NCI-H187 (cell line): Measurements from ENCODE around the gene GNL1.

Source experiments
- DNase-seq, 2 experiments: peaks; one replicate each; lab custom pipeline; 2025; lab: John Stamatoyannopoulos, UW

GNL1 gene

DNA sequence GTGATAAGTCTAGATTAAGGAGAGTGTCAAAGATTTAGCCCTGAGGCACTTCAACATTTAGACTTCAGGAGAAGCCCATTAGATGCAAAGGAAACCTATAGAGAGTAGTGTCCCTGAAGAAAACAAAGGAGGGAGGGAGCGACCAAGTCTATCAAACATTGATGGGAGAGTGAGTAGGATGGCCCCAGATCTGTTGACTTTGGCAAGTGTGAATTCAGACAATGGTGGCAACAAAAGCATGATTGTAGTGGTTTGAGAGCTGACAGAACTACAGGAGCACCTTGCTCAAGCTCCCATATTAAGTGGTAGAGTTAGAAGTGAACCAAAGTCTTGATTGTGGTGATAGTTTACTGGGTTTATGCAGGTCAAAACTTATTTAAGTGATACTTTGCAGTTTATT, 14.0 kb upstream of the GNL1 start:
- no peak for DNase-seq

- no peak for DNase-seq
These were observed 12.0 kb upstream of the GNL1 start for GRCh38 chr6:30568245-30568644.

- DNase-seq, result no peak
These were observed 9.5 kb upstream of the GNL1 start for GRCh38 chr6:30565772-30566171.

- DNase-seq, result no peak
These were observed 7.8 kb upstream of the GNL1 start for GRCh38 chr6:30564114-30564513.

DNA sequence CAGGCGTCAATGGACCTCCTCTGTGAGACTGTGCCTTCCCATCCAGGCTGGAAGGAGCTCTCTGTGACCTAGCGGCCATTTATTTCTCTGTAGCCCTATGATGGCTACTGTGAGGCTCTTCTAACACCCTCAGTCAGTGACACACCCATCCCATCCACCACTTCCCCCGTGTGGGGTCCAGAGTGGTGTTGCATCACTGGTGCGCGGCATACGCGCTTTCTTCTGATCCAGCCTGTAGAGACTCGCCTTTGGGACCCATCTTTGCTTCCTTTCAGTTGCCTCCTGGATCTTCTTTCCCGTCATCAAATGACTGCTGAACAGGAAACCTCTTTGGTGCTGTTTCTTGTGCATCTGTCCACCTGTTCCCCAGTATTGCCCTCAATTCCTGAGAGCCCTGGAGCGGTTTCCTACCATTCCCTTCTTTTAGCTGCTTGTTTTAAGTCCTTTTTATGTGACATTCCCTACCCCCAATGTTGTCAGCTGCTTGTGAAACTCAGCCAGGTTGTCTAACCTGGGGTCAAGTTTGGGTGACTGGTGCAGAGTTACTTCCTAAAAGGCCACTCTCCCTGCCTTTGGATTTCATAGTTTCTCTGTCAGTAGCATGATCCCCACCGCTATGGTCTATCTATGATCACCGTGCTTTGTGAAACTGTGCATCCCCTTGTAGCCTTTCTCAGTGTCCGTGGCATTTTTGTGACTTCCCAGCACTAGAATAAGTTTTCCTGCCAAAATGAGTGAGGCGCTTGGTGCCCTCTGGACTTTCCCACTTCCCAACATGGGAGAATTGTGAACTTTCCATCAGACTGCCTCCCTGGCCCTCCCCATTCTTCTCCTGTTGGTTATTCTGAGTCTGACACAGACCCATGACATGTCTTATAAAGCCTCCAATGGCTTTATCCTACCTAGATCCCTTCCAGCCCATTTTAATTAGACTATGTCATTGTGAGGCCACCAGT, 6.5 kb upstream of the GNL1 start:
- DNase-seq, result no peak

GRCh38 chr6:30560930-30561329, 4.6 kb upstream of the GNL1 start:
- no peak for DNase-seq

- DNase-seq, result peak in 1 of 2 experiments; percentile 37
These were observed 1.3 kb upstream of the GNL1 start for GRCh38 chr6:30557683-30557981.

DNA sequence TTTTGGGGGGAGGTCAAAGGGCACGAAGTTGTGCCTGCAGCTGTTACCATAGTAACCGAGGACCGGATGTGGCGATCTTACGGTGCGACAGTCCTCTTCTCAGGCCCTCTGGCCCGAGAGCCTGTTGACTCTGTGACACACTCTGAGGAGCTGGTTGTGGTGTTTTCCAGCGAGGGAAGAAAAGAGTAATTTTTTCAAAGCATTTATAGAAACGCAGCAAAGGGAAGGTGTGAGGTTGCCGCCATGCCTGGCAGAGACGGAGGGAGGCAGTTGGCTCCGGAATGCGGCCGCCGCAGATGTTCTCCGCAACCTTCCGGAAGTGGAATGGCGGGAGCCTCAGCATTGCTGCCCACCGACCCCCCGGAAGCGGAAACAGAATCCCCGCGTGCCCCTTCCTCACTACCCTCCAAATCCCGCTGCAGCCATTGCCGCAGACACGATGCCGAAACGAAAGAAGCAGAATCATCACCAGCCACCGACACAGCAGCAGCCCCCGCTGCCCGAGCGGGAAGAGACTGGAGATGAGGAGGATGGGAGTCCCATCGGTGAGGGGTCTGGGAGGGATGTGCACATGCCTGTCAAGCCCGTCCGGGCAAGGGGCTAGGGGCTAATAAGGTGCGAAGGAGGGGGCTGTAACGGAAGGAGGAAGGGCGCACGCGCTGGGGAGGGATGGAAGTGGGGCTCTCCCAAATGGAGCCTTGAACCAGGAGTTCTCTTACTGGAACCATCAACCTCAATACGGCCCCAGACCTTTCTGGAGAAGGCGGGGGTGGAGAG, 805 bp upstream of the GNL1 start, which contains the start of gene PRR3:
PRR3 (plus strand) TSS at position 390 of the 777 bp plus-strand sequence; CDS start at position 440, 50 bp downstream.
- peak; percentile 72 to 85 for DNase-seq

- DNase-seq, result no peak
These were observed 548 bp downstream of the GNL1 start for GRCh38 chr6:30555816-30556065.

GRCh38 chr6:30554962-30555815, 1.1 kb downstream of the GNL1 start:
- no peak for DNase-seq

DNA sequence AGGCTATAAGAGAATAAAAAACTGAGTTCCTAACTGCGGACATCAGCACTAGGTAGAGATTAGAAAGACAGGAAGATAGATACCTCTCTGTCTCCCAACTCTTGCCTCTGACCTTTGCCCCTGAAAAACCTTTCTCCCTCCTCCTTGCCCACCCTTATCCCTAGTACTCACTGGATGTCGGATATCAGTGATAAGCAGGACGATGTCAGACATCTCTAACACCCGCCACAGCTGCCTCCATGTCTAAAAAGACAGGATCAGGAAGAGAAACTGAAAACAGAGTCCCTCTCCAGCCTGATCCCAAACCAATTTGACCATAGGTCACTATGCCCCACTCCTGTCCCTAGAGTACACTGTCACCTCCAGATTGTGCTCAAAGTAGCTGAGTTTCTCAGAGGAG, 1.9 kb downstream of the GNL1 start:
- no peak for DNase-seq

DNA sequence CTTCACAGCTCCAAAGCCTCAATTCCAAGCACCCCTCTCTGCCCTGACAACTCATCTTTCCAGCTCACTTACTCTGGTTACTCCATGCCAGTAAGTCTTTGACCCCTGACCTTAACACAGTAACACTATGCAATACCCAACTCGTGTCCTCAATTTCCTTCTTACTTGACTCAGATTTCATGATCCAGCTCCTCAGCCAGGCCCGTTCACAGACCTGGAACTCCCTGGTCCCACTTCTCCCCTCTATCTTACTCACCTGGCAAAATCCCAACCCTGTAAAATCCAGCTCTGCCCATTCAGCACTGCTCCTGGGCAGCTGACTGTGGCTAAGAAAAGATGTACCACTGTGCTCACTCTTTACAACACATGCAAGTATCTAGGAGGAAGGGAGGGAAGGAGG, 7.9 kb downstream of the GNL1 start:
- DNase-seq, result no peak

DNA sequence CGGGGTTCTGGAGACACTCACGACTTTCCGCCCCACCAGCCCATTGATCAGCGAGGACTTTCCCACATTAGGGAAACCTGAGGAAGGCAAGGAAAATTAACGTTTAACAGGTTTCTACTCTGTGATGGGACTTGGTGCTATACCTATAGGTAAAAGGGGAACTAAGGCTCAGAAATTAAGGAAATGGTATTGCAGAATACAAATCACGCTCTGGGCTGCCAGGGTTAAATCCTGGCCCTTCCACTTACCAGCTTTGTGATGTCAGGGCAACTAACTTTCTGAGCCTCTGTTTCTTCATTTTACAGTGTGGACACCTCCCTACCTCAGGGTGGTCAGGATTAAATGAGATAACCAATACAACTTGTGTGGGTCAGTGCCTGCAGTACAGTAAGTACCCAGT, 8.8 kb downstream of the GNL1 start:
- no peak for DNase-seq

- DNase-seq, result no peak
These were observed 11.5 kb downstream of the GNL1 start for GRCh38 chr6:30544666-30545272.

- no peak for DNase-seq
These were observed 12.5 kb downstream of the GNL1 start for GRCh38 chr6:30543821-30544220.

GRCh38 chr6:30542915-30543314, 13.4 kb downstream of the GNL1 start:
- DNase-seq, result no peak

GRCh38 chr6:30542404-30542725, 13.9 kb downstream of the GNL1 start:
- DNase-seq, result no peak

DNA sequence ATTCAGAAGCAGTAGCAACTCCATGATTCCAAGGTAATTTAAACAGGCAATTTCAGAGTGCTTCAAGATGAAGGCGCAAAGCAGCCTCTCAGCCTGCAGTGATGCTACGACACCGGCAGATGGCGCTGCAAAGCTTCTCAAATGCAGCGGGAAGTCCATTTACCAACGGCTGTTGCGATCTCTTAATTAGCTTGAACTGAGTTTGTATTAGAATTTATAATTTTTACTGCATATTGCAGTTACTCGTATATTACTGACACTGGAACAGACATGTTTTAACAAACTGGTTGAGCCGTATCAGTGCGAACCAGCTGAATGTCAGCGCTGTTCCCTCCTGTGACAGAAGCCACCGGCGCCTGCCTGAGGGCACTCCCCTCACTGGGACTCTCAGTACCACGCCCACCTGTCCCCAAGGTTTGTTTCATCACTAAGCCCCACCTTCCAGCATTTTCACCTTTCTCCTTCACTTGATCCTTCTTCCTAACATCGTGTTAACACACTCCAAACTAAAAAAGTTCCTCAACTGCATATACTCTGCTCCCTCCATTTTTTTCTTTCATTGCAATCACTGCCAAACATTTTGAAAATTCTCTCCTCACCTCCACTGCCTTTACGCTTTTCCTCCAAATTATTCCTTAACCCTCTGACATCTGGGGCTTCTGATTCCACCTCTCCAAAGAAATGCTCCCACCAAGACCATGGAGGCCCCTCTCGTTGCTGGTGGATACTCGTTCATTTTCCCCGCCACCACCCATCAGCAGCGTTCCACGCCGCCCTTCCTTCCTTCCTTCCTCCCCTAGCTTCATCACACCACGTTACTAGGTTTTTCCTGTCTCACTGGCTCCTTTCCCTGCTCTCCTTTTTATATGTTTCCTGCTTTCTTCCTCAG, 14.5 kb downstream of the GNL1 start:
- peak; percentile 51 to 55 for DNase-seq

GRCh38 chr6:30537931-30538330, 18.4 kb downstream of the GNL1 start:
- no peak for DNase-seq

- no peak for DNase-seq
These were observed 22.6 kb downstream of the GNL1 start for GRCh38 chr6:30533460-30534294.
